H1 (cell line): ENCODE data around the gene DCLK1. TPM values are rescaled to one million over a fixed set of nuclear protein-coding genes. Genes with fewer than 3 reads are reported as not detected.

ENCODE experiments used
- JUND ChIP-seq: IDR thresholded peaks from 2 replicates; pipeline ENCODE4 v1.6.1; 2011; ENCODE audit warnings: mild to moderate bottlenecking, improper control_type of control experiment, low read length
- polyA plus RNA-seq, 7 experiments: library from polyadenylated mRNA; depleted of rRNA in 3 of 7; stranded (reverse) in 5 of 7; unstranded in 2 of 7; fragments of >200 nt in 5 of 7; fragments of 200-250 nt in 2 of 7; gene quantifications; 1 replicate in 5 of 7; 2 replicates in 1 of 7; 4 replicates in 1 of 7; pipeline versions ENCODE4 v1.2.1 to v1.2.3, GENCODE V29; 2011 to 2013; ENCODE audit warnings: missing spikeins in 2 of 7, mixed read lengths in 2 of 7
- total RNA-seq: library from RNA; stranded (reverse); fragmentation: NEBNext Ultra II Directional; extraction: Animal tissue kit (Norgen Biotek cat#: 25700); gene quantifications from 2 replicates; pipeline ENCODE4 v1.2.1, GENCODE V29; 2021

The DCLK1 gene
- total and polyA plus RNA-seq, 2 of the 8 experiments (the other 6 are each of a cell fraction or from before 2014, with no cell fraction given): 22.8 to 41.0 TPM

- TF ChIP-seq JUND: no peak
These were observed 300.2 kb downstream of the DCLK1 start (continued) for GRCh38 chr13:35830850-35831450.
